H9 (cell line): Measurements from ENCODE around the gene FCGBP. TPM values are rescaled to one million over a fixed set of nuclear protein-coding genes. Genes with fewer than 3 reads are reported as not detected.

ENCODE experiments used
- DNase-seq: peaks from one replicate; pipeline ENCODE4 v3.0.0-alpha.2; 2017
- H2AFZ ChIP-seq: one replicate; pipeline ENCODE4 v1.6.1; 2013; ENCODE audit warnings: mild to moderate bottlenecking, low read length, control low read depth, moderate library complexity
- H2AK5ac ChIP-seq: 2 replicates; pipeline ENCODE4 v1.6.1; 2013; ENCODE audit warnings: low read length, control low read depth, mixed read lengths; ENCODE audit not compliant: insufficient read length
- H2BK120ac ChIP-seq: one replicate; pipeline ENCODE4 v1.6.1; 2013; ENCODE audit warnings: low read depth, mild to moderate bottlenecking, low read length, control low read depth, inconsistent platforms; ENCODE audit not compliant: poor library complexity, severe bottlenecking
- H2BK12ac ChIP-seq: 2 replicates; pipeline ENCODE4 v1.6.1; 2013; ENCODE audit warnings: low read length, control low read depth, mixed read lengths, low read depth; ENCODE audit not compliant: insufficient read length
- H2BK15ac ChIP-seq: 2 replicates; pipeline ENCODE4 v1.6.1; 2013; ENCODE audit warnings: low read depth, low read length, control low read depth
- H2BK20ac ChIP-seq: one replicate; pipeline ENCODE4 v1.6.1; 2013; ENCODE audit warnings: low read depth, mild to moderate bottlenecking, low read length, control low read depth, inconsistent platforms; ENCODE audit not compliant: poor library complexity, severe bottlenecking
- H2BK5ac ChIP-seq: 2 replicates; pipeline ENCODE4 v1.6.1; 2013; ENCODE audit warnings: low read length, control low read depth, mixed read lengths; ENCODE audit not compliant: insufficient read length
- H3K14ac ChIP-seq: 2 replicates; pipeline ENCODE4 v1.6.1; 2013; ENCODE audit warnings: low read length, control low read depth; ENCODE audit not compliant: insufficient read depth
- H3K18ac ChIP-seq: 2 replicates; pipeline ENCODE4 v1.6.1; 2013; ENCODE audit warnings: low read depth, mild to moderate bottlenecking, mixed read lengths, low read length, control low read depth; ENCODE audit not compliant: insufficient read length
- H3K23ac ChIP-seq: 2 replicates; pipeline ENCODE4 v1.6.1; 2013; ENCODE audit warnings: low read length, control low read depth, mixed read lengths, low read depth; ENCODE audit not compliant: insufficient read length
- H3K23me2 ChIP-seq: 2 replicates; pipeline ENCODE4 v1.6.1; 2013; ENCODE audit warnings: low read depth, mild to moderate bottlenecking, mixed read lengths, low read length, control low read depth; ENCODE audit not compliant: insufficient read length, poor library complexity, severe bottlenecking
- H3K27ac ChIP-seq: 2 replicates; pipeline ENCODE4 v1.5.1; 2013; ENCODE audit warnings: low read length, control low read depth, mixed read lengths, low read depth; ENCODE audit not compliant: insufficient read length
- H3K27me3 ChIP-seq: 2 replicates; pipeline ENCODE4 v1.6.1; 2013; ENCODE audit warnings: low read length, control low read depth, inconsistent platforms; ENCODE audit not compliant: insufficient read depth
- H3K4ac ChIP-seq: 2 replicates; pipeline ENCODE4 v1.6.1; 2013; ENCODE audit warnings: low read depth, mild to moderate bottlenecking, control low read depth, inconsistent platforms, low read length, moderate library complexity
- H3K4me1 ChIP-seq: 2 replicates; pipeline ENCODE4 v1.6.1; 2013; ENCODE audit warnings: low read length, control low read depth, inconsistent platforms; ENCODE audit not compliant: insufficient read depth
- H3K4me2 ChIP-seq: 2 replicates; pipeline ENCODE4 v1.6.1; 2013; ENCODE audit warnings: low read length, control low read depth, mixed read lengths; ENCODE audit not compliant: insufficient read length, insufficient read depth
- H3K56ac ChIP-seq: 2 replicates; pipeline ENCODE4 v1.6.1; 2013; ENCODE audit warnings: low read depth, mild to moderate bottlenecking, mixed read lengths, low read length, control low read depth; ENCODE audit not compliant: insufficient read length
- H3K79me1 ChIP-seq: 2 replicates; pipeline ENCODE4 v1.6.1; 2013; ENCODE audit warnings: low read depth, mild to moderate bottlenecking, moderate library complexity, low read length, control low read depth, inconsistent platforms; ENCODE audit not compliant: insufficient read depth, poor library complexity, severe bottlenecking
- H3K79me2 ChIP-seq: 2 replicates; pipeline ENCODE4 v1.6.1; 2013; ENCODE audit warnings: low read length, control low read depth, inconsistent platforms; ENCODE audit not compliant: insufficient read depth
- H3K9ac ChIP-seq: 2 replicates; pipeline ENCODE4 v1.6.1; 2013; ENCODE audit warnings: low read length, control low read depth, mixed read lengths; ENCODE audit not compliant: insufficient read length; ENCODE audit errors: extremely low read depth
- H3K9me3 ChIP-seq: one replicate; pipeline ENCODE4 v1.6.1; 2013; ENCODE audit warnings: low read depth, low read length, inconsistent platforms; ENCODE audit not compliant: control insufficient read depth
- H3T11ph ChIP-seq: one replicate; pipeline ENCODE4 v1.6.1; 2013; ENCODE audit warnings: mild to moderate bottlenecking, low read length, control low read depth, inconsistent platforms
- H4K20me1 ChIP-seq: one replicate; pipeline ENCODE4 v1.6.1; 2013; ENCODE audit not compliant: control insufficient read depth, insufficient read length, insufficient read depth
- H4K5ac ChIP-seq: 2 replicates; pipeline ENCODE4 v1.6.1; 2013; ENCODE audit warnings: low read depth, mild to moderate bottlenecking, mixed read lengths, low read length, control low read depth; ENCODE audit not compliant: insufficient read length
- H4K8ac ChIP-seq: replicated peaks from 2 replicates; pipeline ENCODE4 v1.6.1; 2013; ENCODE audit warnings: low read length, control low read depth, mixed read lengths, low read depth; ENCODE audit not compliant: insufficient read length
- H4K91ac ChIP-seq: 2 replicates; pipeline ENCODE4 v1.6.1; 2013; ENCODE audit warnings: low read depth, mild to moderate bottlenecking, moderate library complexity, mixed read lengths, low read length, control low read depth; ENCODE audit not compliant: insufficient read length
- H3K27ac Mint-ChIP-seq, 3 experiments: 2 replicates in 2 of 3; 3 replicates in 1 of 3; pipeline ENCODE4 v1.8.0; 2020 to 2021; ENCODE audit warnings: mixed read lengths in 3 of 3, mild to moderate bottlenecking in 1 of 3, moderate library complexity in 1 of 3
- H3K27me3 Mint-ChIP-seq: 2 replicates; pipeline ENCODE4 v1.8.0; 2021; ENCODE audit warnings: low read depth, mild to moderate bottlenecking, moderate library complexity, mixed read lengths
- H3K36me3 Mint-ChIP-seq, 3 experiments: 2 replicates in 2 of 3; 3 replicates in 1 of 3; pipeline ENCODE4 v1.8.0; 2020 to 2021; ENCODE audit warnings: low read depth in 3 of 3, mixed read lengths in 3 of 3; ENCODE audit not compliant: insufficient read depth in 1 of 3
- H3K4me1 Mint-ChIP-seq, 2 experiments: 2 replicates each; pipeline ENCODE4 v1.8.0; 2020; ENCODE audit warnings: mixed read lengths in 2 of 2
- H3K4me3 Mint-ChIP-seq, 2 experiments: 2 replicates in 1 of 2; 3 replicates in 1 of 2; pipeline ENCODE4 v1.8.0; 2020 to 2021; ENCODE audit warnings: mild to moderate bottlenecking in 2 of 2, mixed read lengths in 2 of 2, moderate library complexity in 1 of 2
- H3K9me3 Mint-ChIP-seq, 2 experiments: 2 replicates in 1 of 2; 3 replicates in 1 of 2; pipeline ENCODE4 v1.8.0; 2020; ENCODE audit warnings: mild to moderate bottlenecking in 2 of 2, mixed read lengths in 2 of 2, moderate library complexity in 1 of 2
- WGBS: extraction: QIAGEN DNeasy Blood & Tissue Kit; methylation state at CpG from one replicate; pipeline ENCODE4 v1.1.7; 2013; ENCODE audit warnings: missing lambda C conversion rate, low lambda C conversion rate, mixed read lengths; ENCODE audit not compliant: insufficient read length; ENCODE audit errors: extremely low coverage; 5-methylcytosine and 5-hydroxymethylcytosine counted together
- total RNA-seq: library from RNA; stranded (reverse); gene quantifications from 2 replicates; pipeline ENCODE4 v1.2.1, GENCODE V29; 2021
- TF ChIP-seq, protein P1 (sequence below): fragments of 200-600 bp; sonication (generic); conservative IDR thresholded peaks from 3 replicates; pipeline ENCODE4 v1.8.0; 2021; ENCODE audit warnings: antibody characterized with exemption, mild to moderate bottlenecking

FCGBP gene
- total RNA-seq, 1 experiment from 2014 or later = 0.13 TPM

DNA sequence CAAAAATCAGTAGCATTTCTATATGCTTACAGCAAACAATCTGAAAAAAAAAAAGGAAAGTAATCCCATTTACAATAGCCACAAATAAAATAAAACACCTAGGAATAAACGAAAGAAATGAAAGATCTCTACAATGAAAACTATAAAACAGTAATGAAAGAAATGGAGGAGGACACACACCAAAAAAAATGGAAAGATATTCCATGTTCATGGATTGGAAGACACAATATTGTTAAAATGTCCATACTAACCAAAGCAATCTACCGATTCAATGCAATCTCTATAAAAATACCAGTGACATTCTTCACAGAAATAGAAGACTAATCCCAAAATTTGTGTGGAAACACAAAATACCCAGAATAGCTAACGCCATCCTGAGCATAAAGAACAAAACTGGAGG lies 4.7 kb downstream of the FCGBP start:
- Mint-ChIP-seq H3K27ac (no peak overlapping the region), H3K27me3 (no peaks in the 10 kb centered on the region), H3K4me1 (peaks cover 7 to 8% of the 10 kb centered on the region in 2 experiments; a peak in 1 of 4 replicates), H3K4me3 (no peak overlapping the region), H3K9me3 (no peaks in the 10 kb centered on the region; a peak in 1 of 5 replicates), H3K36me3 (no peaks in the 10 kb centered on the region)
- Histone ChIP-seq H3K9ac (no peak overlapping the region), H2AFZ (no peak overlapping the region), H3K23ac (no peak overlapping the region), H2AK5ac (no peak overlapping the region), H2BK20ac (no peak overlapping the region), H2BK15ac (no peak overlapping the region), H2BK120ac (no peak overlapping the region), H3K27me3 (no peaks in the 10 kb centered on the region), H3K23me2 (no peaks in the 10 kb centered on the region), H4K5ac (no peak overlapping the region), H3K4me2 (no peak overlapping the region), H3K9me3 (no peaks in the 10 kb centered on the region), H2BK12ac (no peak overlapping the region), H2BK5ac (no peak overlapping the region), H3K56ac (no peak overlapping the region), H3K18ac (no peak overlapping the region), H3K27ac (no peak overlapping the region), H3K79me2 (no peaks in the 10 kb centered on the region), H3K4ac (no peak overlapping the region), H3K4me1 (no peaks in the 10 kb centered on the region), H3K14ac (no peak overlapping the region), H4K8ac (no peak overlapping the region), H3K79me1 (no peaks in the 10 kb centered on the region), H3T11ph (no peak overlapping the region), H4K91ac (no peak overlapping the region), H4K20me1 (no peaks in the 10 kb centered on the region)
- no CpG with 5 or more reads among the region's 3 CpGs for WGBS
- TF ChIP-seq, protein P1, sequence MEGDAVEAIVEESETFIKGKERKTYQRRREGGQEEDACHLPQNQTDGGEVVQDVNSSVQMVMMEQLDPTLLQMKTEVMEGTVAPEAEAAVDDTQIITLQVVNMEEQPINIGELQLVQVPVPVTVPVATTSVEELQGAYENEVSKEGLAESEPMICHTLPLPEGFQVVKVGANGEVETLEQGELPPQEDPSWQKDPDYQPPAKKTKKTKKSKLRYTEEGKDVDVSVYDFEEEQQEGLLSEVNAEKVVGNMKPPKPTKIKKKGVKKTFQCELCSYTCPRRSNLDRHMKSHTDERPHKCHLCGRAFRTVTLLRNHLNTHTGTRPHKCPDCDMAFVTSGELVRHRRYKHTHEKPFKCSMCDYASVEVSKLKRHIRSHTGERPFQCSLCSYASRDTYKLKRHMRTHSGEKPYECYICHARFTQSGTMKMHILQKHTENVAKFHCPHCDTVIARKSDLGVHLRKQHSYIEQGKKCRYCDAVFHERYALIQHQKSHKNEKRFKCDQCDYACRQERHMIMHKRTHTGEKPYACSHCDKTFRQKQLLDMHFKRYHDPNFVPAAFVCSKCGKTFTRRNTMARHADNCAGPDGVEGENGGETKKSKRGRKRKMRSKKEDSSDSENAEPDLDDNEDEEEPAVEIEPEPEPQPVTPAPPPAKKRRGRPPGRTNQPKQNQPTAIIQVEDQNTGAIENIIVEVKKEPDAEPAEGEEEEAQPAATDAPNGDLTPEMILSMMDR = no peak
- no peak for DNase-seq
